Measurements from ENCODE around the gene RFLNA.
"Not testable (repeated sequence)": the region's sequence is repeated elsewhere in the genome, so short reads cannot be mapped to it uniquely, and the experiment has no call there.

The RFLNA gene

GRCh38 chr12:124319368-124320050, 24.6 kb downstream of the RFLNA start:
- TF ChIP-seq CTCF (IDR thresholded peaks at IDR 0.05; ENCODE audit: insufficient read depth, low read length, missing control alignments): no peak
- DNase-seq (ENCODE audit: low read depth, low spot score): no peak
- CTCF ChIA-PET: interaction anchor here (1.0 to 2.4 kb wide), 9 partner anchors 12 to 452 kb away, joined by 3 to 42 read pairs (median 4); no protein-coding TSS in a partner anchor
- no peak overlapping the region for H3K4me3 ChIP-seq (ENCODE audit: low read depth, low read length)
- POLR2A ChIA-PET: interaction anchor here (0.8 kb wide), 1 partner anchor 15 kb away, joined by 3 read pairs; no protein-coding TSS in a partner anchor

GRCh38 chr12:124321040-124321481, 26.2 kb downstream of the RFLNA start:
- TF ChIP-seq CTCF (IDR thresholded peaks at IDR 0.05; ENCODE audit: insufficient read depth, low read length, missing control alignments): peak; percentile 94
- POLR2A ChIA-PET: interaction anchor here (0.5 to 1.6 kb wide), 3 partner anchors 16 to 465 kb away, joined by 3 read pairs; no protein-coding TSS in a partner anchor
- CTCF ChIA-PET: interaction anchor here (0.6 to 3.0 kb wide), 29 partner anchors 9 to 466 kb away, joined by 3 to 61 read pairs (median 4); partner anchors contain the start of gene RFLNA
- no peak overlapping the region for H3K4me3 ChIP-seq (ENCODE audit: low read depth, low read length)
- DNase-seq (ENCODE audit: low read depth, low spot score): no peak

DNA sequence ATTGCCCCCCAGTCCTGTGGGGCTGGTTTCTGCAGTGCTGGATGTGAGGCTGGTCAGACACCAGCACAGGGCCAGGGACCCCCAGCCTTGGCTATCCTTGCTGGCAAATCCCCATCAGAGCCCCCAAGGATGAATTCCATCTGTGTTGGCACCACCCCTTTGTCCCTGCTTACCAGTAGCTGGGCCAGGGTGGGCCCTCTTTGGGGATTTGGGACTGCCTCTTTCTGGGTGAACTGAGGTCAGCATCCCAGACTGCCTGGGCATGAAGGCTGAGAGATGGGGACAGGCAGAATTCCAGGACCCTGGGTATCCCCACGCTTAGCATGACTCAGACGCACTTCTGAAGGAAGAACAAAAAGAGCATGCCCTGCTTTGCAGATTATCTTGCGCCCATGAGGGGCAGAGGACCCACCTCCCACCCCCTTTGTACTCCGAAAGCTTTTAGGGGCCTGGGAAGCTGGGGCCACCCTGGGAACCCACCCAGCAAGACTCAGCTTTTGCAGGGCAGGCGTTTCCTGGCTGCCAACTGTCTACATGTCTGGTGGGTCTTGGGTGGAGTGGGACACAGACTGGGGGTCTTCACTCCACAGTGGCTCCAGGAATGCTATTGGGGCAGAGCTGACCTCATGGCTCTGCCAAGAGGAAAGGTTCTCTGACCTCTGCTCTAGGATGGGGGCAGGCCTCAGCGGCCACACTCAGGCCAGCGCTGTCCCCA, 26.8 kb downstream of the RFLNA start:
- no peak for TF ChIP-seq CTCF (IDR thresholded peaks at IDR 0.05; ENCODE audit: insufficient read depth, low read length, missing control alignments)
- POLR2A ChIA-PET: interaction anchor here (0.6 to 1.6 kb wide), 4 partner anchors 11 to 284 kb away, joined by 3 read pairs; no protein-coding TSS in a partner anchor
- CTCF ChIA-PET: interaction anchor here (0.6 to 3.0 kb wide), 28 partner anchors 9 to 450 kb away, joined by 3 to 61 read pairs (median 4); no protein-coding TSS in a partner anchor
- DNase-seq (ENCODE audit: low read depth, low spot score): no peak
- no peak overlapping the region for H3K4me3 ChIP-seq (ENCODE audit: low read depth, low read length)

DNA sequence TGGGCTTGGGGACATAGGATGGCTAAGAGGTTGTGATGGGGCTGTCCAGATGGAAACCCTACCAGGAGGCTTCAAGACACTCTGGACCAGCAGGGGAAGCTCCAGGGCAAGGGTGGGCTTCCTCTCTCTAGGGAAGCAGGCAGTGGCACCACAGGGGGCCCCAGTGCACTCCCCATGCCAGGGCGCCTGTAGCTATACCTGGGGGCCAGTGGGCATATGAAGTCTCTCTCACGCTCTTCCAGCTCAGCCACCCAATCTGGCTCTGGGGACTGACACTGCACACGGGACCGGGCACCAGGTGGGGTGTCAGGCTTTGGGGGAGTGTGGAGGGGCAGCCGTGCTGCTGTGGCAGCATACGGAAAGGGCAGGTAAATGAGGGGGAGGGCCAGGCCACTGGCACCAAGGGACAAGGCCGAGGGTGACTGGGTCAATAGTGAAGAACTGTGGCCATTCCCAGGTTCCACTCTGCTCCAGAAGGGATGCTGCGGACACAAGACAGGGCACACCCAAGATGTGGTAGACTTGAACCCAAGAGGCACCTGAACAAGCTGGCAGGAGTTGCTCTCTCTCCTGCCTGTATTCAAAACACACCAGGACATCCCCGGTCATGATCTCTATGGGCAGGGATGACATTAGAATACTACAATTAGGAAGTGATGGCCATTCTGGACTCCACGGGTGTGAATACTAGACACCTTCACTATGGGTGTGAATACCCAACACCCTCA, 27.5 kb downstream of the RFLNA start:
- TF ChIP-seq CTCF (IDR thresholded peaks at IDR 0.05; ENCODE audit: insufficient read depth, low read length, missing control alignments): no peak
- no peak overlapping the region for H3K4me3 ChIP-seq (ENCODE audit: low read depth, low read length)
- ChIA-PET CTCF (interaction anchor here (1.2 to 3.0 kb wide), 12 partner anchors 8 to 449 kb away, joined by 3 to 61 read pairs (median 9); no protein-coding TSS in a partner anchor), POLR2A (interaction anchor here (1.0 to 1.1 kb wide), 2 partner anchors 10 to 268 kb away, joined by 3 read pairs; no protein-coding TSS in a partner anchor)
- no peak for DNase-seq (ENCODE audit: low read depth, low spot score)

GRCh38 chr12:124322999-124323328, 28.1 kb downstream of the RFLNA start:
- DNase-seq (ENCODE audit: low read depth, low spot score); H3K4me3 ChIP-seq (ENCODE audit: low read depth, low read length); POLR2A ChIA-PET: not testable (repeated sequence)
- CTCF ChIA-PET: interaction anchor here (1.2 to 3.0 kb wide), 3 partner anchors 269 to 449 kb away, joined by 4 to 61 read pairs (median 47); no protein-coding TSS in a partner anchor

GRCh38 chr12:124323771-124324530, 29.1 kb downstream of the RFLNA start:
- no peak overlapping the region for H3K4me3 ChIP-seq (ENCODE audit: low read depth, low read length)
- POLR2A ChIA-PET: no interaction called here
- no peak for DNase-seq (ENCODE audit: low read depth, low spot score)
- TF ChIP-seq CTCF (IDR thresholded peaks at IDR 0.05; ENCODE audit: insufficient read depth, low read length, missing control alignments): no peak
- CTCF ChIA-PET: no interaction called here
